IMR-90 (cell line): ENCODE data around the gene PPOX. TPM values are rescaled to one million over a fixed set of nuclear protein-coding genes. Genes with fewer than 3 reads are reported as not detected.

Experiments used
- ATAC-seq: fragments of 200-7000 bp; cut with Tn5 transposase; 2 replicates; pipeline ENCODE4 v1.9.1; 2020; ENCODE audit warnings: low read depth, mild to moderate bottlenecking, moderate library complexity
- BruUV-seq: library from RNA; stranded (reverse); fragments of 400-500 nt; replicated peaks from 2 replicates; lab custom pipeline; 2021; lab: Mats Ljungman, UMichigan
- CTCF ChIA-PET: fragments of 300-600 bp; formaldehyde crosslinking; extraction: SDS; loops from one replicate; lab custom pipeline; 2021; ENCODE audit warnings: antibody characterized with exemption; lab: Yijun Ruan, JAX
- POLR2A ChIA-PET: fragments of 300-600 bp; sonication (Branson Sonifier 250); formaldehyde crosslinking; loops from one replicate; lab custom pipeline; 2022; ENCODE audit warnings: antibody characterized with exemption; ENCODE audit not compliant: unreplicated experiment; lab: Charles Lee
- DNase-seq: peaks from one replicate; pipeline ENCODE4 v3.0.0; 2013
- H2AFZ ChIP-seq: replicated peaks from 2 replicates; pipeline ENCODE3; 2013; ENCODE audit warnings: low read length, mild to moderate bottlenecking; ENCODE audit not compliant: poor library complexity
- H2AK5ac ChIP-seq: 2 replicates; pipeline ENCODE4 v1.6.1; 2013; ENCODE audit warnings: low read depth, low read length, inconsistent platforms
- H2AK9ac ChIP-seq: replicated peaks from 2 replicates; pipeline ENCODE3; 2013; ENCODE audit warnings: mild to moderate bottlenecking, low read depth, low read length, moderate library complexity; ENCODE audit not compliant: poor library complexity
- H2BK120ac ChIP-seq: 2 replicates; pipeline ENCODE4 v1.6.1; 2013; ENCODE audit warnings: low read depth, low read length, inconsistent platforms
- H2BK15ac ChIP-seq: 3 replicates; pipeline ENCODE4 v1.6.1; 2013; ENCODE audit warnings: low read depth, low read length, inconsistent platforms
- H2BK20ac ChIP-seq: 2 replicates; pipeline ENCODE4 v1.6.1; 2013; ENCODE audit warnings: low read depth, mild to moderate bottlenecking, inconsistent platforms, low read length, moderate library complexity
- H2BK5ac ChIP-seq: 2 replicates; pipeline ENCODE4 v1.6.1; 2013; ENCODE audit warnings: mild to moderate bottlenecking, low read depth, low read length, inconsistent platforms; ENCODE audit not compliant: poor library complexity, severe bottlenecking
- H3K14ac ChIP-seq: replicated peaks from 2 replicates; pipeline ENCODE4 v1.6.1; 2013; ENCODE audit warnings: low read depth, low read length, inconsistent platforms
- H3K18ac ChIP-seq: 2 replicates; pipeline ENCODE4 v1.6.1; 2013; ENCODE audit warnings: low read depth, low read length, control low read depth
- H3K23ac ChIP-seq: 2 replicates; pipeline ENCODE4 v1.6.1; 2013; ENCODE audit warnings: low read depth, low read length, inconsistent platforms
- H3K27ac ChIP-seq: 2 replicates; pipeline ENCODE4 v1.5.1; 2013; ENCODE audit warnings: mild to moderate bottlenecking, control low read depth, low read length; ENCODE audit not compliant: insufficient read depth
- H3K27me3 ChIP-seq: 2 replicates; pipeline ENCODE4 v1.6.1; 2013; ENCODE audit warnings: low read length; ENCODE audit not compliant: control insufficient read depth, insufficient read depth
- H3K36me3 ChIP-seq: 2 replicates; pipeline ENCODE4 v1.6.1; 2013; ENCODE audit warnings: low read length, mixed read lengths; ENCODE audit not compliant: control insufficient read depth, insufficient read depth
- H3K4ac ChIP-seq: 2 replicates; pipeline ENCODE4 v1.6.1; 2013; ENCODE audit warnings: low read depth, low read length, inconsistent platforms
- H3K4me1 ChIP-seq: 2 replicates; pipeline ENCODE4 v1.6.1; 2013; ENCODE audit warnings: low read length, mixed read lengths; ENCODE audit not compliant: control insufficient read depth, insufficient read depth
- H3K4me2 ChIP-seq: 2 replicates; pipeline ENCODE4 v1.6.1; 2013; ENCODE audit warnings: low read depth, mild to moderate bottlenecking, control low read depth, low read length, moderate library complexity
- H3K4me3 ChIP-seq: 2 replicates; pipeline ENCODE4 v1.5.1; 2013; ENCODE audit warnings: low read depth, mild to moderate bottlenecking, control low read depth, low read length, moderate library complexity; ENCODE audit not compliant: insufficient read depth
- H3K56ac ChIP-seq: 2 replicates; pipeline ENCODE4 v1.6.1; 2013; ENCODE audit warnings: low read length, inconsistent platforms; ENCODE audit not compliant: insufficient read depth; ENCODE audit errors: extremely low read depth
- H3K79me1 ChIP-seq, 2 experiments: 2 replicates each; pipeline ENCODE4 v1.6.1; 2013; ENCODE audit warnings: low read length in 2 of 2, inconsistent platforms in 1 of 2, low read depth in 1 of 2
- H3K9ac ChIP-seq: 2 replicates; pipeline ENCODE4 v1.6.1; 2013; ENCODE audit warnings: low read depth, low read length, control low read depth
- H3K9me1 ChIP-seq: 2 replicates; pipeline ENCODE4 v1.6.1; 2013; ENCODE audit warnings: low read length, inconsistent platforms; ENCODE audit not compliant: insufficient read depth
- H3K9me3 ChIP-seq: 2 replicates; pipeline ENCODE4 v1.6.1; 2013; ENCODE audit warnings: low read length; ENCODE audit not compliant: control insufficient read depth, insufficient read depth
- H4K20me1 ChIP-seq: 2 replicates; pipeline ENCODE4 v1.6.1; 2013; ENCODE audit warnings: low read length, inconsistent platforms; ENCODE audit not compliant: insufficient read depth
- H4K5ac ChIP-seq: 2 replicates; pipeline ENCODE4 v1.6.1; 2013; ENCODE audit warnings: mild to moderate bottlenecking, low read depth, low read length, control low read depth
- H4K8ac ChIP-seq, 2 experiments: 2 replicates each; pipeline ENCODE4 v1.6.1; 2013; ENCODE audit warnings: low read depth in 2 of 2, low read length in 2 of 2, control low read depth in 1 of 2, inconsistent platforms in 1 of 2
- H4K91ac ChIP-seq: 2 replicates; pipeline ENCODE4 v1.6.1; 2013; ENCODE audit warnings: low read depth, low read length, inconsistent platforms; ENCODE audit not compliant: insufficient read depth
- CEBPB ChIP-seq: IDR thresholded peaks from 2 replicates; pipeline ENCODE4 v1.6.1; 2012; ENCODE audit warnings: low read depth, low read length, improper control_type of control experiment
- CHD1 ChIP-seq: IDR thresholded peaks from 2 replicates; pipeline ENCODE4 v1.6.1; 2012; ENCODE audit warnings: low read depth, low read length, improper control_type of control experiment
- MXI1 ChIP-seq: IDR thresholded peaks from 2 replicates; pipeline ENCODE4 v1.6.1; 2012; ENCODE audit warnings: low read depth, mild to moderate bottlenecking, low read length, moderate library complexity, borderline replicate concordance
- RAD21 ChIP-seq: IDR thresholded peaks from 2 replicates; pipeline ENCODE4 v1.6.1; 2012; ENCODE audit warnings: low read length, improper control_type of control experiment
- SMC3 ChIP-seq: fragments of 150-350 bp; IDR thresholded peaks from 2 replicates; pipeline ENCODE4 v1.6.1; 2016; ENCODE audit warnings: low read depth, mild to moderate bottlenecking, antibody characterized with exemption, low read length, moderate library complexity
- USF2 ChIP-seq: fragments of 150-350 bp; IDR thresholded peaks from 2 replicates; pipeline ENCODE4 v1.6.1; 2017; ENCODE audit warnings: mild to moderate bottlenecking, antibody characterized with exemption, low read length, low read depth
- whole genome bisulfite sequencing, 2 experiments: methylation state at CpG; one replicate each; pipeline versions ENCODE4 v1.1.5 to v1.1.7; 2013; ENCODE audit warnings: missing lambda C conversion rate in 2 of 2; ENCODE audit not compliant: insufficient read length in 1 of 2; ENCODE audit errors: extremely low coverage in 2 of 2; 5-methylcytosine and 5-hydroxymethylcytosine counted together
- dilution Hi-C: fragments of 300-500 bp; cut with HindIII; formaldehyde crosslinking; loops from one replicate; pipeline ENCODE4 v1.14.3; 2018; ENCODE audit warnings: low sequenced_read_pairs; ENCODE audit not compliant: unreplicated experiment
- in situ Hi-C: fragments of 300-500 bp; cut with MboI; formaldehyde crosslinking; loops from 3 replicates; pipeline ENCODE4 v1.14.3; 2019; ENCODE audit warnings: low sequenced_read_pairs, inconsistent platforms, mixed read lengths
- intact Hi-C: fragments of 100-400 bp; cut with micrococcal nuclease; formaldehyde crosslinking; loops from 2 replicates; pipeline ENCODE4 v1.10.0; 2022
- polyA plus RNA-seq, 3 experiments: library from polyadenylated mRNA; depleted of rRNA; stranded (reverse); fragments of >200 nt; gene quantifications; 2 replicates each; pipeline ENCODE4 v1.2.3, GENCODE V29; 2012; ENCODE audit warnings: low replicate concordance in 1 of 3
- total RNA-seq: library from RNA; depleted of rRNA; stranded (reverse); fragments of >200 nt; gene quantifications from 2 replicates; pipeline ENCODE4 v1.2.3, GENCODE V29; 2012
- TF ChIP-seq, protein P1 (sequence below): conservative IDR thresholded peaks from 2 replicates; pipeline ENCODE4 v1.5.1; 2012; ENCODE audit warnings: mild to moderate bottlenecking, low read depth, low read length, improper control_type of control experiment

PPOX gene
- total and polyA plus RNA-seq, 2 of the 4 experiments (the other 2 are of a cell fraction), result 6.1 to 14.3 TPM

GRCh38 chr1:161131523-161132409, 34.5 kb upstream of the PPOX start:
- TF ChIP-seq SMC3 (no peak), RAD21 (no peak), USF2 (no peak), CHD1 (no peak), MXI1 (no peak), CEBPB (no peak)
- TF ChIP-seq, protein P1, sequence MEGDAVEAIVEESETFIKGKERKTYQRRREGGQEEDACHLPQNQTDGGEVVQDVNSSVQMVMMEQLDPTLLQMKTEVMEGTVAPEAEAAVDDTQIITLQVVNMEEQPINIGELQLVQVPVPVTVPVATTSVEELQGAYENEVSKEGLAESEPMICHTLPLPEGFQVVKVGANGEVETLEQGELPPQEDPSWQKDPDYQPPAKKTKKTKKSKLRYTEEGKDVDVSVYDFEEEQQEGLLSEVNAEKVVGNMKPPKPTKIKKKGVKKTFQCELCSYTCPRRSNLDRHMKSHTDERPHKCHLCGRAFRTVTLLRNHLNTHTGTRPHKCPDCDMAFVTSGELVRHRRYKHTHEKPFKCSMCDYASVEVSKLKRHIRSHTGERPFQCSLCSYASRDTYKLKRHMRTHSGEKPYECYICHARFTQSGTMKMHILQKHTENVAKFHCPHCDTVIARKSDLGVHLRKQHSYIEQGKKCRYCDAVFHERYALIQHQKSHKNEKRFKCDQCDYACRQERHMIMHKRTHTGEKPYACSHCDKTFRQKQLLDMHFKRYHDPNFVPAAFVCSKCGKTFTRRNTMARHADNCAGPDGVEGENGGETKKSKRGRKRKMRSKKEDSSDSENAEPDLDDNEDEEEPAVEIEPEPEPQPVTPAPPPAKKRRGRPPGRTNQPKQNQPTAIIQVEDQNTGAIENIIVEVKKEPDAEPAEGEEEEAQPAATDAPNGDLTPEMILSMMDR, result no peak
- Histone ChIP-seq H4K91ac (peak overlapping the region; percentile 81), H2BK5ac (peak overlapping the region; percentile 87), H3K4me3 (peak overlapping the region; percentile 72), H3K18ac (peak overlapping the region; percentile 80), H2AK5ac (peak overlapping the region; percentile 90), H3K27me3 (no peaks in the 10 kb centered on the region), H3K9me3 (no peaks in the 10 kb centered on the region), H4K20me1 (no peaks in the 10 kb centered on the region), H3K14ac (peak overlapping the region; percentile 88), H2BK20ac (no peak overlapping the region), H2BK15ac (peak overlapping the region; percentile 10; the same call in 1 of the 3 replicates), H4K8ac (peak overlapping the region; percentile 44 to 90), H3K36me3 (peaks cover 15% of the 10 kb centered on the region), H3K23ac (peak overlapping the region; percentile 57), H3K79me1 (peaks cover 25 to 81% of the 10 kb centered on the region in 2 experiments), H3K9me1 (peaks cover 5% of the 10 kb centered on the region), H2BK120ac (peak overlapping the region; percentile 63), H3K27ac (peak overlapping the region; percentile 90), H2AK9ac (peak overlapping the region; percentile 99), H4K5ac (peak overlapping the region; percentile 79), H2AFZ (peak overlapping the region; percentile 91), H3K4ac (peak overlapping the region; percentile 97), H3K4me2 (peak overlapping the region; percentile 96), H3K4me1 (no peaks in the 10 kb centered on the region; the same call in 1 of the 2 replicates), H3K56ac (peak overlapping the region; percentile 24; the same call in 1 of the 2 replicates), H3K9ac (peak overlapping the region; percentile 93)
- ATAC-seq (peak; percentile 6; the same call in 1 of the 2 replicates), DNase-seq (peak; percentile 24)
- in situ Hi-C loops (no loop called here), dilution Hi-C loops (no loop called here), intact Hi-C loops (loop anchor here (1.0 kb wide), 1 partner anchor 13 kb away; the partner anchor contains the start of genes NIT1 and PFDN2)
- 0% methylated on average over 4 of the region's 22 CpGs; no CpG with 5 or more reads in 1 of the 2 experiments for WGBS, 2 experiments
- ChIA-PET CTCF (no interaction called here), POLR2A (interaction anchor here (0.6 to 1.5 kb wide), 3 partner anchors 10 to 94 kb away, joined by 6 to 9 read pairs (median 8); partner anchors contain the start of genes NIT1 and PFDN2)
- BruUV-seq, result no TSS peak
